HG03064 (cell line): Measurements from ENCODE around the gene SPTB.

Experiments used
- ATAC-seq: cut with Tn5 transposase; IDR thresholded peaks from one replicate; pipeline ENCODE4 v1.9.1; 2021; ENCODE audit warnings: low read depth; ENCODE audit not compliant: unreplicated experiment

SPTB gene

GRCh38 chr14:64757601-64758000 is 122.1 kb downstream of the SPTB start:
- ATAC-seq, result no peak

DNA sequence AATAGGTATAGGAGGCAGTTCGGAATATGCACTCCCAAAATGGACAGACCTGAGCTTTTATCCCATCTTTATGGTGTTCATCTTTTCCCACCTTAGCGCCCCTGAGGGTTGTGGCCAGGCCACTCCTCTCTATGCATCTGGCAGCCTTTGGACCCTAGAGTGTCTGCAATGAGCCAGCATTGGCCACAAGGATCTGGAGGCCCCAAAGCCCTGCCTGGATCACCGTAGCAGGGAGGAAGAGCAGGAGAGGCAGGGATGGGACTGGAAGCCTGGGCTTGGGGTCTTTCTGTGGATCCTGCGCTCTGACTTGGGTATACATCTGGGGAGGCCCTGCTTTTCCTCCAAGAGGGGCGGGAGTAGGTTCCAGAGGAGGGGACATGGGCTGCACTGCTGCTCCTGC is 123.0 kb downstream of the SPTB start:
- no peak for ATAC-seq

DNA sequence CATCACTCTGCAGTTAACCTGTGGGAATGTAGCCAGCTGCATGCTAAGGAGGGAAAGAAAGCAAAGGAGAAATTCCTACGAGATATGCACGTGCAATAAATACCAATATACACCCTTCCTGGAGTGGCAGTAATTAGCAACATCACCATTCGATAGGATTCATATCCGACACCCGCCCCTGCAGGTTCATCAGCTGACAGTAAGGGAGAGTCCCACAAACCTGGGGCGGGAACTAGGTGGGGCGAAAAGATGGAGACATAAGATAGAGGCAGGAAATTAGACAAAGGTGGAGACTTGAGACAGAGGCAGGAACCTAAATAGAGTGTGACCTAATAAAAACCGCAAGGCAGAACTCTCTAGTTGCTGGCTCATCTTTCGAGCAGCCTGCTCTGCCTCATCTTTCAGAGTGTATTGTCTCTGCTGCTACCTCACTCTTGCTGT is 123.9 kb downstream of the SPTB start:
- ATAC-seq, result no peak

DNA sequence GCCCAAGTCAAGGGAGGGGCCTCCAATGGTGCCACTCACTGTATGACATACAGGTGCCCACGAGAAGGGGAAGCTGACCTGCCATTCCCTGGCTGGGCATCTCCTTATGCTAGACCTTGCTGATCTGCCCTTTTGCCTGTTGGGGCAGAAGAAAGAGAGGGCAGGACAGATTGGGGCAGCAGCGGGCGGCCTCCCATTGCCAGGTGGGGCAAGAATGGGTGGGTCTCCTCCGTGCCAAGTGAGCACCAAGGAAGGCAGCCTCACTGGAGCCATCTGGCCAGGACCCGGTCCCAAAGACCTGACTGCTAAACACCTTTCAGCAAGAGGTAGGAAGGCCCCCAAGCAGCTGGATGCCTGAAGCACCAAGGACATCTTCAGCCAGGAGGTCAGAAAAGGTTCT is 125.0 kb downstream of the SPTB start:
- no peak for ATAC-seq

- no peak for ATAC-seq
Observed at GRCh38 chr14:64753999-64754398, 125.7 kb downstream of the SPTB start.

DNA sequence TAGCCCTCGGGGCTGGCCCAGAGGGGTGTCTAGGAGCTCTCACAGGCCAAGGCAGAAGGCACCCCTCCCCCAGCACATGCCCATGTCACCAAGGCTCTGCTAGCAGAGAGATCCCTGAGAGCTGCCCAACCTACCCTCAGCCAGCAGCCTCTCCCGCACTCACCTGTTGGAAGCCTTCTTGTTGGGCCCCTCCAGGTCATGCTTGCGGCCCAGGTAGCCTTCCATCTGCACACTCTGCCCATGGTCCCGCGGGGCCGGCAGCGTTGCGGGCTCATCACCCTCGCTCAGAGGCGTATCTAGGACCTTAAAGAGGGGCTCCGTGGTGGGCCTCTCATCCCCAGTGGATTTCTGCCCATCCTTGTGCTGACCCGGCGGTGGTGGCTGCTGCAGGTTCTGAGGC is 126.3 kb downstream of the SPTB start:
- no peak for ATAC-seq

DNA sequence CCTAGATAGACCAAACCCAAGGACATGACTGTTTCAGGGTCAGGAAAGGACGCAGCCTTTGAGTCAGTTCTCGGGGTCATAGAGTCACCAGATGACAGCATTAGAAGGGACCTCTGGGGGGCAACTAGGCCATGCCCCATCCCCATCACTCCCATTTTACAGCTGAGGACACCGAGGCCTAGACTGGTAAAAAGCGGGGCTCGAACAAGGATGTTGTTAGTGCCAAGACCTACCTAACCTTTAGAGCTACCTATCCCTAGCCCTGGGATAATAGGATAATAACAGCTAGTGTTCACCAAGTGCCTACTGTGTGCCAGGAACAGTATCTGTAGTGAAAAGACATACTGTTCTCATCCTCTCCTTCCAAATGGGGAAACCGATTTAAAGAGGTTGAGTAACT is 126.8 kb downstream of the SPTB start:
- no peak for ATAC-seq

DNA sequence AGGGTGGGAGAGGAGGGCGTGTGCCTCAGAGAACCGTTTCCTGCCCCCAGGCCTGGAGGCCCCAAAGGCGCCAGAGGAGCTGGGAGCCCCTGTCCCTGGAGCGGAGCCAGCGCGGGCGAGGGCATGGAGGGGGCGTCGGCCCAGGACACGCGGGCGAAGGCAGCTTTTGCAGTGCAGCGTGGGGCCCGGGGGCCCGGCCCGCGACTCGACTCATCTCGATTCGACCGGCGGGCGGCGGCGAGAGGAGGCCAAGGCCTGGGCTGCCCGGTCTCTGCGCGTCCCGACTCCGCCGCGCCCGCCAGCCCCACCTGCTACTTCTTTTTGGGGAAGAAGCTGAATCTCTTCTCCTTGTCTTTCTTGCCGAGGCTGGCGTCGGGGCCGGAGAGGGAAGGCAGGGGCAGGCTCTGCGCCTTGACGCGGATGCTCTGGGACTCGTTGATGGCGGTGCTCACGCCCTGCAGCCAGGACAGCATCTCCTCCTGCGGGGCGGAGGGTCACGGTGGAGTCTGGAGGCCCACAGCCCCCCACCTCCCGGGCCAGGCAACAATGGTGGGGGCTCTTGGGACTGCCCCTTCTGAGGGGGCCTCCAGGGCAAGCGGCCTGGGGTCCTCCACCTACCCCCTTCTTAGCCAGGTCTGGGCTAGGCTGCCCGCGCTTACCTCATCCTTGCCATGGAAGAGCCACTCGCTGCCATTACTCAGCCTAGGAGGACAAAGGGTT is 130.6 kb downstream of the SPTB start:
- no peak for ATAC-seq

- ATAC-seq, result no peak
Observed at GRCh38 chr14:64748521-64748920, 131.2 kb downstream of the SPTB start.

DNA sequence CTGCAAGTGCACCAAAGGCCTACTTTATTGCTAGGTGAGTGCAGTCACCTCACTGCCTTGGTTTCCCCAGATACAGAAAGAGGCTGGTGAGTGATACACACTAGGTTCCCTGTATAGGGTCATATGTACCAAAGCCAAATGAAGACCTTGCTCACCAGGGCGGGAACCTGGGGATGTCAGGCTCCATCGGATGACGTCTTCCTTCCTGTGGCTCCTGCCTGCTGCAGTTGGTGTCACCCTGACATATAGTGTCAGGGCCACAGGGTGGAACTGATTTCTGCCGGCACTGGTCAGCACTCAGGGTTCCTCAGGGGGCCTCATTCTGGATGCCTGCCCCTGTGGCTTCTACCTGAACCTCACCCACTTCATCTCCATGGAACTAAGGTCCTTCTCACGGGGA is 132.4 kb downstream of the SPTB start:
- no peak for ATAC-seq

DNA sequence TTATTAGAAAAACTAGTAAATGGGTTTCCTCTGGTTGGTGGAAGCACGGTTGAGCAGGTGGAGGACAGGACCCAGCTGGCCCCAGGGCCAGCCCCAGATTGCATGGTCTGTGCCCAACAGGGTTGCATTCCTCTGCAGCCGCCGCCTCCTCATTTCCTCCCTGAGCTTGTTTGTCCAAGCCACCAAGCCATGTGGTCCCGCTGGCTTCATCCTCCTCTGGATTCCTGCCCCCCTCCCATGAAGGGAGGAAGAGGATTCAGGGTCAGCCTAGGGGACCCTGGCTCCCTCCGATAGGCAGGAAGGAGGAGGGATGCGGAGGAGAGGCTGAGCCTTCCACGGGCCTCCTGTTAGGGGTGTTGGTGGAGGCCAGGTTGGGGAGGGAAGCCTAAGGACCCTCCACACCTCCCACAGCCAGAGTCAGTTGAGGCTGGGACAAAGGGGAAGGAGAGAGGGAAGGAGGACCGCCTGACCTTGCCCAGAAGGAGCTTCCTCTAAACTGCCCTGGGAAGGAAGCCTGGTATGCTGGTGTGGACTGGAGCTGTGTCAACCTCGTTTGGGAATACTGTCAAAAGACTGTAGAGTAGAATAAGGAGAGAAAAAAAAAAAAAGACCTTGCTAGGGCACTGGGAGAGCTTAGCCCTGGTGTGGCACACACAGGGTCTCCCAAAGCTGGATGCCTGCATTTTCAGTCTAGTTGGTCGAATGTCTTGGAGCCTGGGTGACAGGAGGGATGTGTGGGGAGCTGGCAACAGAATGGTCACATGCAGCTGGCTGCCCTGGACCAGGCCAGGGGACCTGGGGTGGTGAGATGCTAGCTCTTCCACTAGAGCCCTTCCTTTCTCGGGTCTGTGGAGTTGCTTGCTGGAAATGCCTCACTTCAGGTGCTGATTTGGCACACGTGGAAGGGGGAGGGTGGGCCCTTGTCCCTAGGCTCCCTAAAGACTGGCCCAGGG is 133.1 kb downstream of the SPTB start:
- ATAC-seq, result no peak

DNA sequence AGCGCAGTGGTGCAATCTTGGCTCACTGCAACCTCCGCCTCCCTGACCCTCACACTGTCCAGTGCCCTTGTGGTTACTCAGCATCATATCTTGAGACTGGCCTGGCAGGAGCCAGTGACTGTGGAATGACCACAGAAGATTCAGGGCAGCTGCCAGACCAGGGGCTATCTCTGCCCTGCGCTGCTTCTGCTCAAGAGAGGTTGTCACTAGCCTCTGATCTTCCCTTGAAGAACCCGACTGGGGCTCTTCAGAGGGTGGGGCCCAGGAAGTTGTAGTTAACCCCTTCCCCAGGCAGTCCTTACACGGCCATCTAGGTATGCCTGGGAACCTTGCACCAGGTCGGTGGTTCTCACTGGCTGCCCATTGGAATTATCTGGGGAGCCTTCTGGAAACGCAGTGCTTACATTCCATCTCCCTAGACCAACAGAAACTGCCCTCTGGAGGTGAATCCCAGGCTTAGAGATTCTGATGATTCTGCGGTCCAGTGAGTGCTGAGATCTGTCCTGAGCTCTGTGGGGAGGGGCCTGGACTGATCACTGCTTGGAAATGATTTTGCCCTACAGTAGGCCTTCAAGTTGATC is 134.1 kb downstream of the SPTB start:
- no peak for ATAC-seq

DNA sequence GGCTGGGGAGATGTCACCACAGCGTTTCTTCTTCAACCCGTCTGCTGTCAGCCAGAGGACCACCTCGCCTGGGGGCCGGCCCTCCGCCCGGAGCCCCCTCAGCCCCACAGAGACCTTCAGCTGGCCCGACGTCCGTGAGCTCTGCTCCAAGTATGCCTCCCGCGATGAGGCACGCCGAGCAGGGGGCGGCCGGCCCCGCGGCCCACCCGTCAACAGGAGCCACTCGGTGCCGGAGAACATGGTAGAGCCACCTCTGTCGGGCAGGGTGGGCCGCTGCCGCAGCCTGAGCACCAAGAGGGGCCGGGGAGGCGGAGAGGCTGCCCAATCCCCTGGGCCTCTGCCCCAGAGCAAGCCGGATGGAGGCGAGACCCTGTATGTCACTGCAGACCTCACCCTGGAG is 136.6 kb downstream of the SPTB start:
- no peak for ATAC-seq

GRCh38 chr14:64741961-64742360 is 137.7 kb downstream of the SPTB start:
- ATAC-seq, result no peak

DNA sequence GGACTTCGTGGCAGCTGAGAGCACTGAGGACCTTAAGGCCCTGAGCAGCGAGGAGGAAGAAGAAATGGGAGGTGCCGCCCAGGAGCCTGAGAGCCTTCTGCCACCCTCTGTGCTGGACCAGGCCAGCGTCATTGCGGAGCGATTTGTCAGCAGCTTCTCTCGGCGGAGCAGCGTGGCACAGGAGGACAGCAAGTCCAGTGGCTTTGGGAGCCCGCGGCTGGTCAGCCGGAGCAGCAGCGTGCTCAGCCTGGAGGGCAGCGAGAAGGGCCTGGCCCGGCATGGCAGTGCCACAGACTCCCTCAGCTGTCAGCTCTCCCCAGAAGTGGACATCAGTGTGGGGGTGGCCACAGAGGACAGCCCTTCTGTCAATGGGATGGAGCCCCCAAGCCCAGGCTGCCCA is 138.5 kb downstream of the SPTB start:
- no peak for ATAC-seq

DNA sequence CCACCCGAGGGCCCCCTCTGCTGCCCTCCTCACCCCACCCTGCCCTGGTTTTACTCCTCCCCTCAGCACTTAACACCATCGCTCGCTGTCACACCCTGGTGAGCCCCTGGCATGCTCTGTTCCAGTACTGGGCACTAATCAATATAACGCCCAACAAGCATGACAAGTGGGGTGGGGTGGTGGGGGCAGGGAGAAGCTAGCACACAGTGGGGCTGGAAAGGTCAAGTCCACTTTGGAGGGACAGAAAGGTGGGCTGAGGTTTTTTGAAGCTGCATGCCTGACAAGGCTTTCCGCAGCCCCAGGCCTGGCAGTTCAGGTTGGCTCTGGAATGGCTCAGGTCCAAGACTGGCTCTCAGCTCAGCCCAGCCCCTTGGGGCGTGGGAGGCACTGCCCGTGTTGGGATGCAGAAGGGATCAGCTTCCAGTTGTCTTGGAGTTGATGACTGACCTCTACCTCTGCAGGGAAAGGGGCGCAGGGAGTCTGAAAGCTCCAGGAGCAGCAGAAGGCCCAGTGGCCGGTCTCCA is 141.4 kb downstream of the SPTB start:
- no peak for ATAC-seq

- no peak for ATAC-seq
Observed at GRCh38 chr14:64737391-64738280, 142.1 kb downstream of the SPTB start.

- no peak for ATAC-seq
Observed at GRCh38 chr14:64736271-64737169, 143.2 kb downstream of the SPTB start.

DNA sequence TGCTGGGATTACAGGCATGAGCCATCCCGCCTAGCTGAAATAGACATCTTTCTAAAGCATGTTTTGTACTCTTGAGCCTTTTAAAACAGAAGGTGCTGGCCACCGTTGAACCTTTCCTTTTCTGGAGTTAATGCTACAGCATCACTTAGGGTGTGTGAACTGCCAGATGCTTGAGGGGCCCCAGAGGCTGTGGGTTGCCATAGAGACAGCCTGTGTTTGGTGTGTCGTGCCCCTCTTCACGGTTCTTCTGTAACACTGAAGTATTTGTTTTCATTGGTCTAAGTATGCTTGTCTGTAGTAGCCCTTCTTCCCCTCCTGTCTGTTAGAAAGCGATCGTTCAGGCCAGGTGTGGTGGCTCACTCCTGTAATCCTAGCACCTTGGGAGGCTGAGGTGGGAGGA is 144.7 kb downstream of the SPTB start:
- no peak for ATAC-seq
